Hepatocyte (in vitro differentiated cells): ENCODE data around the gene RHOA.

ENCODE experiments used
- EZH2phosphoT487 ChIP-seq: fragments of 200-600 bp; sonication (generic); IDR thresholded peaks from one replicate; pipeline ENCODE4 v1.6.1; 2018; ENCODE audit warnings: antibody characterized with exemption, mild to moderate bottlenecking, low read depth, moderate library complexity; ENCODE audit not compliant: unreplicated experiment, severe bottlenecking
- TF ChIP-seq, protein P1 (sequence below): fragments of 200-600 bp; sonication (generic); IDR thresholded peaks from 2 replicates; pipeline ENCODE4 v1.5.1; 2016; ENCODE audit warnings: antibody characterized with exemption, mild to moderate bottlenecking; ENCODE audit not compliant: poor library complexity

DNA sequence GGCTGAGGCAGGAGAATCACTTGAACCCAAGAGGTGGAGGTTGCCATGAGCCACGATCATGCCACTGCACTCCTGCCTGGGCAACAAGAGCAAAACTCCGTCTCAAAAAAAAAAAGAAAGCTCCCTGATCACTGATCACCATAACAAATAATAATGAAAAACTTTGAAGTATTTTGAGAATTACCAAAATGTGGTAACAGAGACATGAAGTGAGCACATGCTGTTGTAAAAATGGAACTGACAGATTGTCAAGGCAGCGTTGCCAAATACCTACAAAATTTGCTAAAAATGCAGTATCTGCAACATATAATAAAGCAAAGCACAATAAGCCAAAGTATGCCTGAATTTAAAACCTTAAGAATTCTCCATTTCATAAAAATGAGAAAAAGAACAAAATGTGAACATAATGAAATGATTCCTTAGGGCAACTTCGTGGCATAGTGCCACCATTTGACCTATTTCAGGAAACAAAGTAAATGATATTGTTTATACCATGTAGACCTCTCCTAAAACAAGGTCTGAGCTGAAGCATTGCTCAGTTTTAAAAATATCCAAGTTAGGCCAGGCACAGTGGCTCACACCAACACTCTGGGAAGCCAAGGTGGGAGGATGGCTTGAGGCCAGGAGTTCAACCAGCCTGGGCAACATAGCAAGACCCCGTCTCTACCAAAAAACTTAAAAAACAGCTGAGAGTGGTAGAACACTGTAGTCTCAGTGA lies 77.7 kb downstream of the RHOA start:
- TF ChIP-seq, protein P1, sequence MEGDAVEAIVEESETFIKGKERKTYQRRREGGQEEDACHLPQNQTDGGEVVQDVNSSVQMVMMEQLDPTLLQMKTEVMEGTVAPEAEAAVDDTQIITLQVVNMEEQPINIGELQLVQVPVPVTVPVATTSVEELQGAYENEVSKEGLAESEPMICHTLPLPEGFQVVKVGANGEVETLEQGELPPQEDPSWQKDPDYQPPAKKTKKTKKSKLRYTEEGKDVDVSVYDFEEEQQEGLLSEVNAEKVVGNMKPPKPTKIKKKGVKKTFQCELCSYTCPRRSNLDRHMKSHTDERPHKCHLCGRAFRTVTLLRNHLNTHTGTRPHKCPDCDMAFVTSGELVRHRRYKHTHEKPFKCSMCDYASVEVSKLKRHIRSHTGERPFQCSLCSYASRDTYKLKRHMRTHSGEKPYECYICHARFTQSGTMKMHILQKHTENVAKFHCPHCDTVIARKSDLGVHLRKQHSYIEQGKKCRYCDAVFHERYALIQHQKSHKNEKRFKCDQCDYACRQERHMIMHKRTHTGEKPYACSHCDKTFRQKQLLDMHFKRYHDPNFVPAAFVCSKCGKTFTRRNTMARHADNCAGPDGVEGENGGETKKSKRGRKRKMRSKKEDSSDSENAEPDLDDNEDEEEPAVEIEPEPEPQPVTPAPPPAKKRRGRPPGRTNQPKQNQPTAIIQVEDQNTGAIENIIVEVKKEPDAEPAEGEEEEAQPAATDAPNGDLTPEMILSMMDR = no peak
- TF ChIP-seq EZH2phosphoT487 = no peak
